Measurements from ENCODE around the gene RFTN2. TPM values are rescaled to one million over a fixed set of nuclear protein-coding genes. Genes with fewer than 3 reads are reported as not detected.

RFTN2 gene
- total and polyA plus RNA-seq, 9 of the 15 experiments (the other 6 are each of a cell fraction or from before 2014, with no cell fraction given): 0.01 to 0.11 (median 0.04) TPM; not detected in 6

DNA sequence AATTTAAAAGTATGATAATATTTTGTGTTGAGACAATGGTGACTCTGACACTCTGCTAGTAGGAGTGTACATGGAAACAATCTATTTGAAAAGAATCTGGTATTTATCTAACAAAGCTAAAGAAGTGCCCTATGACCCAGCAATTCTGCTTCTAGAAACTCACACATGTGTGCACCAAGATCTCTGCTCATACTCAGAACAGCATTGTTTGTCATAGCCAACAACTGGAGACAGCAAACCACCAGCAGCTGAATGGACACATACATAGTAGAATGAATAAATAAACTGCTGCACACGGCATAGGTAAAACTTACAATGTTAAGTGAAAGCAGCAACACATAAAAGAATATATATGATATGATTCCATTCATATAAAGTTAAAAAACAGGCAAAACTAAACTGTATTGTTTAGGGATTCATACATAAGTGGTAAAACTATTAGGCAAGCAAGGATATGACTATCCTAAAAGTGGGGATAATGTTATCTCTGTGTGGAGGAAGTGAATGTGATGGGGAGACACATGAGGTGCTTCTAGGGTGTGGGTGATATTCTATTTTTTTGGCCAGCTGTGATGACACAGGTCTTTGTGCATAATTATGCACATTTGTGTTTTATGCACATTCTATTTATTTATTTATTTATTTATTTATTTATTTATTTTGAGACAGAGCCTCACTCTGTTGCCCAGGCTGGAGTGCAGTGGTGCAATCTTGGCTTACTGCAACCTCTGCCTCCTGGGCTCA, 71.1 kb downstream of the RFTN2 start (continued):
- TF ChIP-seq, protein P1, sequence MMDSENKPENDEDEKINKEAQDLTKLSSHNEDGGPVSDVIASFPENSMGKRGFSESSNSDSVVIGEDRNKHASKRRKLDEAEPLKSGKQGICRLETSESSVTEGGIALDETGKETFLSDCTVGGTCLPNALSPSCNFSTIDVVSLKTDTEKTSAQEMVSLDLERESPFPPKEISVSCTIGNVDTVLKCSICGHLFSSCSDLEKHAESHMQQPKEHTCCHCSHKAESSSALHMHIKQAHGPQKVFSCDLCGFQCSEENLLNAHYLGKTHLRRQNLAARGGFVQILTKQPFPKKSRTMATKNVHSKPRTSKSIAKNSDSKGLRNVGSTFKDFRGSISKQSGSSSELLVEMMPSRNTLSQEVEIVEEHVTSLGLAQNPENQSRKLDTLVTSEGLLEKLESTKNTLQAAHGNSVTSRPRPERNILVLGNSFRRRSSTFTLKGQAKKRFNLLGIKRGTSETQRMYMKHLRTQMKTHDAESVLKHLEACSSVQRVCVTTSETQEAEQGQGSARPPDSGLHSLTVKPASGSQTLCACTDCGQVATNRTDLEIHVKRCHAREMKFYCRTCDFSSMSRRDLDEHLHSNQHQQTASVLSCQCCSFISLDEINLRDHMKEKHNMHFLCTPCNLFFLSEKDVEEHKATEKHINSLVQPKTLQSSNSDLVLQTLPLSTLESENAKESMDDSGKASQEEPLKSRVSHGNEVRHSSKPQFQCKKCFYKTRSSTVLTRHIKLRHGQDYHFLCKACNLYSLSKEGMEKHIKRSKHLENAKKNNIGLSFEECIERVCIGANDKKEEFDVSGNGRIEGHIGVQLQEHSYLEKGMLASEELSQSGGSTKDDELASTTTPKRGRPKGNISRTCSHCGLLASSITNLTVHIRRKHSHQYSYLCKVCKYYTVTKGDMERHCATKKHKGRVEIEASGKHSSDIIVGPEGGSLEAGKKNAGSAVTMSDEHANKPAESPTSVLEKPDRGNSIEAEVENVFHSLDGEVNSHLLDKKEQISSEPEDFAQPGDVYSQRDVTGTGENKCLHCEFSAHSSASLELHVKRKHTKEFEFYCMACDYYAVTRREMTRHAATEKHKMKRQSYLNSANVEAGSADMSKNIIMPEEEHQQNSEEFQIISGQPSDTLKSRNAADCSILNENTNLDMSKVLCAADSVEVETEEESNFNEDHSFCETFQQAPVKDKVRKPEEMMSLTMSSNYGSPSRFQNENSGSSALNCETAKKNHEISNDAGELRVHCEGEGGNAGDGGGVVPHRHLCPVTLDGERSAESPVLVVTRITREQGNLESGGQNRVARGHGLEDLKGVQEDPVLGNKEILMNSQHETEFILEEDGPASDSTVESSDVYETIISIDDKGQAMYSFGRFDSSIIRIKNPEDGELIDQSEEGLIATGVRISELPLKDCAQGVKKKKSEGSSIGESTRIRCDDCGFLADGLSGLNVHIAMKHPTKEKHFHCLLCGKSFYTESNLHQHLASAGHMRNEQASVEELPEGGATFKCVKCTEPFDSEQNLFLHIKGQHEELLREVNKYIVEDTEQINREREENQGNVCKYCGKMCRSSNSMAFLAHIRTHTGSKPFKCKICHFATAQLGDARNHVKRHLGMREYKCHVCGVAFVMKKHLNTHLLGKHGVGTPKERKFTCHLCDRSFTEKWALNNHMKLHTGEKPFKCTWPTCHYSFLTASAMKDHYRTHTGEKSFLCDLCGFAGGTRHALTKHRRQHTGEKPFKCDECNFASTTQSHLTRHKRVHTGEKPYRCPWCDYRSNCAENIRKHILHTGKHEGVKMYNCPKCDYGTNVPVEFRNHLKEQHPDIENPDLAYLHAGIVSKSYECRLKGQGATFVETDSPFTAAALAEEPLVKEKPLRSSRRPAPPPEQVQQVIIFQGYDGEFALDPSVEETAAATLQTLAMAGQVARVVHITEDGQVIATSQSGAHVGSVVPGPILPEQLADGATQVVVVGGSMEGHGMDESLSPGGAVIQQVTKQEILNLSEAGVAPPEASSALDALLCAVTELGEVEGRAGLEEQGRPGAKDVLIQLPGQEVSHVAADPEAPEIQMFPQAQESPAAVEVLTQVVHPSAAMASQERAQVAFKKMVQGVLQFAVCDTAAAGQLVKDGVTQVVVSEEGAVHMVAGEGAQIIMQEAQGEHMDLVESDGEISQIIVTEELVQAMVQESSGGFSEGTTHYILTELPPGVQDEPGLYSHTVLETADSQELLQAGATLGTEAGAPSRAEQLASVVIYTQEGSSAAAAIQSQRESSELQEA (IDR thresholded peaks at IDR 0.05; ENCODE audit: low read depth): no peak
- TF ChIP-seq, protein P2, sequence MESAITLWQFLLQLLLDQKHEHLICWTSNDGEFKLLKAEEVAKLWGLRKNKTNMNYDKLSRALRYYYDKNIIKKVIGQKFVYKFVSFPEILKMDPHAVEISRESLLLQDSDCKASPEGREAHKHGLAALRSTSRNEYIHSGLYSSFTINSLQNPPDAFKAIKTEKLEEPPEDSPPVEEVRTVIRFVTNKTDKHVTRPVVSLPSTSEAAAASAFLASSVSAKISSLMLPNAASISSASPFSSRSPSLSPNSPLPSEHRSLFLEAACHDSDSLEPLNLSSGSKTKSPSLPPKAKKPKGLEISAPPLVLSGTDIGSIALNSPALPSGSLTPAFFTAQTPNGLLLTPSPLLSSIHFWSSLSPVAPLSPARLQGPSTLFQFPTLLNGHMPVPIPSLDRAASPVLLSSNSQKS (CRISPR knock-in tag; IDR thresholded peaks at IDR 0.05): no peak

Measured in K562 (cell line).